Measurements from ENCODE around the gene KCNG2. TPM values are rescaled to one million over a fixed set of nuclear protein-coding genes. Genes with fewer than 3 reads are reported as not detected.

The KCNG2 gene
- total RNA-seq, 1 donor, result not detected

- TF ChIP-seq CTCF (IDR thresholded peaks at IDR 0.05; ENCODE audit: insufficient read depth, low read length), result no peak
- peak; percentile 14 for DNase-seq (ENCODE audit: low read depth)
- no peak overlapping the region for H3K4me3 ChIP-seq (ENCODE audit: low read depth, low read length)
These were observed 107.7 kb downstream of the KCNG2 start for GRCh38 chr18:79905389-79905911.

DNA sequence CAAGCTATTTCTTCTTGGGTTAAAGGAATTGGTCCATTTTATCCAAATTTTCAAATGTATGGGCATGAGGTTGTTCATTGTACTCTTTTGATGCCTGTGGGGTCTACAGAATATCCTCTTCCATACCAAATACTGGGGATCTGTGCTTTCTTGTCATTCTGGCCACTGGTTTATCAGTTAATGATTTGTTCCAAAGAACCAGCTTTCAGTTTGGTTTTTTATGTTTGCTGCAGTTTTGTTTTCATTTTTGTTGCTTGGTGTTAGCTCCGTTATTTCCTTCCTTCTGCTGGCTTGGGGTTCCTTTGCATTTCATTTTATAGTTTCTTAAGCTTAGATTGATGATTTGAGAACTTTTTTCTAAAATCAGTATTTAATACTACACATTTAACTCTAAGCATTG is 108.3 kb downstream of the KCNG2 start:
- no peak for TF ChIP-seq CTCF (IDR thresholded peaks at IDR 0.05; ENCODE audit: insufficient read depth, low read length)
- H3K4me3 ChIP-seq (ENCODE audit: low read depth, low read length), result no peak overlapping the region
- no peak for DNase-seq (ENCODE audit: low read depth)

DNA sequence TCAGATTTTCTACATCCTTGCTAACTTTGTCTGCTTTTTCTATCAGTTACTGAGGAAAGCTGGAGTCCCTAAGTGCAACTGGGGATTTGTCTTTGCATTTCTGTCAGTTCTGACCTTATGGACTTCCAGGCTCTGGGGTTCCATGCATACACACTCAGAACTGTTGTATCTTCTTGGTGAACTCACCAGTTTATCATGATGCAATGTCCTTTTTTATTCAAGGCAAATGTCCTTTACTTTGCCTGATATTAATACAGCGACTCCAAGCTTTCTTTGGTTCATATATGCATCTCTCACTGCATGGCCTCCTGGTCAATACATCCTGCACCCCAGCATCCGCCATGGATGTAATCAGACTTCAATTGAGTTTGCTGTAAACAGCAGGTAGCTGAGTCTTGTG is 109.0 kb downstream of the KCNG2 start:
- no peak for DNase-seq (ENCODE audit: low read depth)
- no peak overlapping the region for H3K4me3 ChIP-seq (ENCODE audit: low read depth, low read length)
- TF ChIP-seq CTCF (IDR thresholded peaks at IDR 0.05; ENCODE audit: insufficient read depth, low read length), result no peak

DNA sequence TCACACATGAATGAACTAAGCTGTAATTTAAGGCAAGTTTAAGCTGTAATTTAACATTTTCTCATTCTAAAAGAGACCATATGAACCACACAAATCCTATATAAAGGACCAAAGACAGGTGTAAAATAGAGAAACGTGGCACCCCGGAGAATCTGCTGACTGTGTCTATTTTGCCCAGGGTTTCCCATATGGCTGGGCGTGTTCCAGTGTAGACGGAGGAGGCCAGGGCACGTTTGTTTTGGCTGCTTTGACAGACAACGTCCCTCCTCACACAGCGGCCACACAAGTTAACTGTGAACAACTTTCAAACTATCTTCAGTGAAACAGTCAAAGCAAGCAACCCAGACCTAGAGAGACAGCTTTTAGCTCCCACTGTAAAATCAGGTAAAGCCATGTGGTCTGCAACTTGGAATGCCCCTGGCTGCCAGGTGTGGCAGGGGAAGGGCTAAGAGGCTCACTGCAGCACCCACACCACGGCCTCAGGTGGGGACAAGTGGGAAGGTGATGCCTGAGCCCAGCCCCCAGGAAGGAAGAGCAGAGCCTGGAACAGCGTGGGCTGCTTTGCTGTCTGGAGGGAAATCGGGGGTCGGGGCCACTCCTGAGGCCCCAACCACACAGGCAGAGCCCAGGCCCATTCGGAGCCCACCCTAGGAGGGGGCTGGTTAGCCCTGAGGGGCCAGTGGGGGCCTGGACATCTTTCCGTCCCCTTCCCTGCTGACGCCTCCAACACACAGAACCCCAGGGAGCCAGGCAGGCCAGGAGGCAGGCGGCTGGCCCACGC is 113.0 kb downstream of the KCNG2 start:
- no peak overlapping the region for H3K4me3 ChIP-seq (ENCODE audit: low read depth, low read length)
- no peak for DNase-seq (ENCODE audit: low read depth)
- TF ChIP-seq CTCF (IDR thresholded peaks at IDR 0.05; ENCODE audit: insufficient read depth, low read length), result no peak

GRCh38 chr18:79911344-79912270 is 113.9 kb downstream of the KCNG2 start:
- no peak for TF ChIP-seq CTCF (IDR thresholded peaks at IDR 0.05; ENCODE audit: insufficient read depth, low read length)
- H3K4me3 ChIP-seq (ENCODE audit: low read depth, low read length), result no peak overlapping the region
- no peak for DNase-seq (ENCODE audit: low read depth)

- H3K4me3 ChIP-seq (ENCODE audit: low read depth, low read length), result no peak overlapping the region
- no peak for TF ChIP-seq CTCF (IDR thresholded peaks at IDR 0.05; ENCODE audit: insufficient read depth, low read length)
- DNase-seq (ENCODE audit: low read depth), result peak; percentile 4
These were observed 114.8 kb downstream of the KCNG2 start for GRCh38 chr18:79912409-79912991.
